GM10248 (cell line): ENCODE data around the gene PTK7.

Source experiments
- CTCF ChIA-PET: fragments of 300-600 bp; sonication (Branson Sonifier 250); formaldehyde crosslinking; extraction: SDS; loops from one replicate; lab custom pipeline; 2021; ENCODE audit warnings: antibody characterized with exemption; lab: Yijun Ruan, JAX
- POLR2A ChIA-PET: fragments of 350-650 bp; sonication (Branson Sonifier 250); formaldehyde crosslinking; extraction: SDS; loops from one replicate; lab custom pipeline; 2020; ENCODE audit warnings: antibody characterized with exemption; lab: Yijun Ruan, JAX
- DNase-seq: peaks from one replicate; pipeline ENCODE4 v3.0.0; 2012; ENCODE audit errors: extremely low spot score
- CTCF ChIP-seq: IDR thresholded peaks from 2 replicates; pipeline ENCODE4 v1.5.1; 2012; ENCODE audit warnings: mild to moderate bottlenecking, low read depth; ENCODE audit errors: extremely low read depth, missing control alignments, control extremely low read depth

PTK7 gene

GRCh38 chr6:43188426-43188825 is 112.3 kb downstream of the PTK7 start:
- ChIA-PET POLR2A (no interaction called here), CTCF (interaction anchor here (1.1 to 1.9 kb wide), 4 partner anchors 8 to 41 kb away, joined by 3 to 4 read pairs (median 4); partner anchors contain the start of gene DNPH1)
- DNase-seq: no peak
- no peak for TF ChIP-seq CTCF

- POLR2A ChIA-PET: no interaction called here
- no peak for DNase-seq
- no peak for TF ChIP-seq CTCF
- CTCF ChIA-PET: interaction anchor here (1.4 to 2.0 kb wide), 2 partner anchors 10 to 39 kb away, joined by 4 to 6 read pairs; partner anchors contain the start of gene DNPH1
Measured at GRCh38 chr6:43189776-43190304, 113.7 kb downstream of the PTK7 start.

- DNase-seq: no peak
- POLR2A ChIA-PET: no interaction called here
Measured at GRCh38 chr6:43192911-43193310, 116.8 kb downstream of the PTK7 start.

GRCh38 chr6:43193929-43194328 is 117.8 kb downstream of the PTK7 start:
- POLR2A ChIA-PET: interaction anchor here (0.6 kb wide), 1 partner anchor 31 kb away, joined by 6 read pairs; no protein-coding TSS in a partner anchor

More at GRCh38 chr6:43192911-43193310, 116.8 kb downstream of the PTK7 start:
- TF ChIP-seq CTCF: no peak
- CTCF ChIA-PET: interaction anchor here (1.0 to 1.1 kb wide), 2 partner anchors 18 to 36 kb away, joined by 3 read pairs; partner anchors contain the start of gene DNPH1

GRCh38 chr6:43196337-43196736 is 120.2 kb downstream of the PTK7 start:
- ChIA-PET POLR2A (no interaction called here), CTCF (interaction anchor here (1.6 kb wide), 1 partner anchor 10 kb away, joined by 3 read pairs; no protein-coding TSS in a partner anchor)
- no peak for TF ChIP-seq CTCF
- no peak for DNase-seq

More at GRCh38 chr6:43193929-43194328, 117.8 kb downstream of the PTK7 start:
- no peak for DNase-seq
- TF ChIP-seq CTCF: no peak
- CTCF ChIA-PET: interaction anchor here (1.0 kb wide), 1 partner anchor 12 kb away, joined by 3 read pairs; the partner anchor contains the start of gene CUL9

- DNase-seq: no peak
- CTCF ChIA-PET: interaction anchor here (0.9 to 1.9 kb wide), 2 partner anchors 13 to 29 kb away, joined by 3 to 9 read pairs; partner anchors contain the start of gene DNPH1
- POLR2A ChIA-PET: no interaction called here
- no peak for TF ChIP-seq CTCF
Measured at GRCh38 chr6:43199912-43200311, 123.8 kb downstream of the PTK7 start.
